GM12878 (cell line): Measurements from ENCODE around the gene PCDHGC3. TPM values are rescaled to one million over a fixed set of nuclear protein-coding genes. Genes with fewer than 3 reads are reported as not detected.

Source experiments
- ATAC-seq: fragments of 200-7000 bp; cut with Tn5 transposase; 3 replicates; pipeline ENCODE4 v1.9.1; 2020; ENCODE audit warnings: mild to moderate bottlenecking, moderate library complexity
- BruUV-seq: library from RNA; stranded (reverse); fragments of 400-500 nt; replicated peaks from 2 replicates; lab custom pipeline; 2021; lab: Mats Ljungman, UMichigan
- CTCF ChIA-PET: fragments of 300-600 bp; sonication (Branson Sonifier 250); formaldehyde crosslinking; extraction: SDS; loops from one replicate; lab custom pipeline; 2021; ENCODE audit warnings: inconsistent platforms; lab: Yijun Ruan, JAX
- POLR2A ChIA-PET: fragments of 350-600 bp; formaldehyde crosslinking; extraction: SDS; loops from one replicate; lab custom pipeline; 2021; ENCODE audit warnings: inconsistent platforms; lab: Charles Lee
- RAD21 ChIA-PET: fragments of 300-600 bp; sonication (Branson Sonifier 250); formaldehyde crosslinking; loops from one replicate; lab custom pipeline; 2023; ENCODE audit warnings: antibody characterized with exemption; ENCODE audit not compliant: unreplicated experiment; lab: Charles Lee
- SMC1A ChIA-PET: fragments of 300-600 bp; sonication (Branson Sonifier 250); formaldehyde crosslinking; loops from one replicate; lab custom pipeline; 2023; ENCODE audit not compliant: unreplicated experiment, uncharacterized antibody; lab: Charles Lee
- DNase-seq: peaks from one replicate; pipeline ENCODE4 v3.0.0-alpha.2; 2011; ENCODE audit warnings: low read depth, low spot score
- FAIRE-seq: peaks from 3 replicates; lab custom pipeline; 2011; peaks lifted over from hg19 to GRCh38; lab: Jason Lieb, UNC
- H2AFZ ChIP-seq: 2 replicates; pipeline ENCODE4 v1.6.0; 2011; ENCODE audit warnings: low read depth, low read length, control low read depth; ENCODE audit not compliant: control insufficient read depth
- H3K27ac ChIP-seq: 2 replicates; pipeline ENCODE4 v1.5.1; 2011; ENCODE audit warnings: control low read depth; ENCODE audit not compliant: control insufficient read depth, insufficient read depth
- H3K27me3 ChIP-seq, 2 experiments: replicated peaks in 1 of 2; 2 replicates each; pipeline versions ENCODE4 v1.6.0 to v1.6.1; 2011; ENCODE audit warnings: low read length in 1 of 2; ENCODE audit not compliant: control insufficient read depth in 2 of 2, insufficient read depth in 2 of 2
- H3K36me3 ChIP-seq, 2 experiments: 2 replicates each; pipeline ENCODE4 v1.5.1; 2011; ENCODE audit warnings: low read length in 1 of 2; ENCODE audit not compliant: control insufficient read depth in 2 of 2, insufficient read depth in 2 of 2
- H3K4me1 ChIP-seq: 2 replicates; pipeline ENCODE4 v1.6.1; 2011; ENCODE audit warnings: mild to moderate bottlenecking, low read length, moderate library complexity, mixed read lengths; ENCODE audit not compliant: control insufficient read depth, insufficient read depth
- H3K4me2 ChIP-seq: 2 replicates; pipeline ENCODE4 v1.6.0; 2011; ENCODE audit warnings: control low read depth; ENCODE audit not compliant: control insufficient read depth, insufficient read depth
- H3K4me3 ChIP-seq: fragments of 200-600 bp; sonication (generic); 2 replicates; pipeline ENCODE4 v1.5.1; 2016
- H3K79me2 ChIP-seq: 2 replicates; pipeline ENCODE4 v1.6.0; 2011; ENCODE audit warnings: low read length; ENCODE audit not compliant: control insufficient read depth, insufficient read depth
- H3K9ac ChIP-seq: 2 replicates; pipeline ENCODE4 v1.8.0; 2011; ENCODE audit warnings: low read length, control low read depth, mixed read lengths; ENCODE audit not compliant: control insufficient read depth, insufficient read depth
- H3K9me3 ChIP-seq: replicated peaks from 3 replicates; pipeline ENCODE4 v1.5.1; 2011; ENCODE audit warnings: mild to moderate bottlenecking, low read length; ENCODE audit not compliant: control insufficient read depth, insufficient read depth
- H4K20me1 ChIP-seq: 2 replicates; pipeline ENCODE4 v1.6.0; 2011; ENCODE audit not compliant: control insufficient read depth, insufficient read depth
- BCL11A ChIP-seq: IDR thresholded peaks from 2 replicates; pipeline ENCODE4 v1.6.1; 2011; ENCODE audit warnings: low read depth, low read length
- CEBPB ChIP-seq, 2 experiments: fragments of 150-350 bp in 1 of 2; IDR thresholded peaks; 2 replicates each; pipeline ENCODE4 v1.6.1; 2012 to 2014; ENCODE audit warnings: low read depth in 2 of 2, low read length in 2 of 2, borderline replicate concordance in 1 of 2, inconsistent platforms in 1 of 2
- CHD4 ChIP-seq: fragments of 200-600 bp; sonication (generic); IDR thresholded peaks from 2 replicates; pipeline ENCODE4 v1.6.1; 2016; ENCODE audit warnings: mild to moderate bottlenecking
- E2F8 ChIP-seq: fragments of 450-650 bp; IDR thresholded peaks from 2 replicates; pipeline ENCODE4 v1.6.1; 2018; ENCODE audit warnings: mild to moderate bottlenecking, low read depth, moderate library complexity; ENCODE audit not compliant: partially characterized antibody
- EED ChIP-seq: sonication (generic); IDR thresholded peaks from 2 replicates; pipeline ENCODE4 v1.6.1; 2016; ENCODE audit warnings: antibody characterized with exemption, low read depth
- EGR1 ChIP-seq, 2 experiments: IDR thresholded peaks; 1 replicate in 1 of 2; 2 replicates in 1 of 2; pipeline ENCODE4 v1.6.1; 2011 to 2012; ENCODE audit warnings: low read depth in 2 of 2, low read length in 2 of 2, borderline replicate concordance in 1 of 2, mild to moderate bottlenecking in 1 of 2, moderate library complexity in 1 of 2
- FOS ChIP-seq: IDR thresholded peaks from 3 replicates; pipeline ENCODE4 v1.6.1; 2011; ENCODE audit warnings: borderline replicate concordance; ENCODE audit not compliant: insufficient read length; ENCODE audit errors: extremely low read depth
- IKZF1 ChIP-seq: fragments of 450-650 bp; conservative IDR thresholded peaks from 2 replicates; pipeline ENCODE4 v1.6.1; 2017; ENCODE audit warnings: antibody characterized with exemption, mild to moderate bottlenecking
- IRF4 ChIP-seq: IDR thresholded peaks from 2 replicates; pipeline ENCODE4 v1.6.1; 2011; ENCODE audit warnings: low read depth, low read length
- KLF5 ChIP-seq: fragments of 450-650 bp; IDR thresholded peaks from 2 replicates; pipeline ENCODE4 v1.6.1; 2014; ENCODE audit warnings: mild to moderate bottlenecking; ENCODE audit not compliant: partially characterized antibody
- NRF1 ChIP-seq: conservative IDR thresholded peaks from 2 replicates; pipeline ENCODE4 v1.6.1; 2011; ENCODE audit warnings: mild to moderate bottlenecking, low read depth, low read length, improper control_type of control experiment
- POLR2AphosphoS2 ChIP-seq: IDR thresholded peaks from 2 replicates; pipeline ENCODE4 v1.6.1; 2011; ENCODE audit warnings: low read depth, mild to moderate bottlenecking, low read length, improper control_type of control experiment, moderate library complexity
- SIX5 ChIP-seq: IDR thresholded peaks from 2 replicates; pipeline ENCODE4 v1.6.1; 2011; ENCODE audit warnings: mild to moderate bottlenecking, low read depth, low read length, moderate library complexity; ENCODE audit not compliant: severe bottlenecking
- SMAD1 ChIP-seq: fragments of 450-650 bp; IDR thresholded peaks from 2 replicates; pipeline ENCODE4 v1.6.1; 2018; ENCODE audit warnings: mild to moderate bottlenecking, low read depth; ENCODE audit not compliant: partially characterized antibody
- SMARCA5 ChIP-seq: fragments of 450-650 bp; IDR thresholded peaks from 2 replicates; pipeline ENCODE4 v1.6.1; 2017; ENCODE audit warnings: mild to moderate bottlenecking
- STAT3 ChIP-seq: IDR thresholded peaks from 2 replicates; pipeline ENCODE4 v1.6.1; 2011; ENCODE audit warnings: low read depth, low read length, improper control_type of control experiment
- ZBTB4 ChIP-seq: fragments of 450-650 bp; formaldehyde crosslinking; IDR thresholded peaks from 2 replicates; pipeline ENCODE4 v1.4.0; 2022; ENCODE audit warnings: mild to moderate bottlenecking, moderate library complexity
- WGBS: methylation state at CpG from one replicate; pipeline ENCODE4 v1.1.6; 2016; ENCODE audit warnings: low lambda C conversion rate; ENCODE audit not compliant: insufficient replicate concordance, insufficient coverage; ENCODE audit errors: missing lambda C conversion rate; 5-methylcytosine and 5-hydroxymethylcytosine counted together
- in situ Hi-C: fragments of 300-500 bp; cut with MboI; formaldehyde crosslinking; loops from 9 replicates; pipeline ENCODE4 v1.14.3; 2018; ENCODE audit warnings: mixed read lengths
- intact Hi-C: fragments of 100-400 bp; cut with micrococcal nuclease; formaldehyde crosslinking; loops from one replicate; pipeline ENCODE4 v1.14.2; 2022; ENCODE audit not compliant: unreplicated experiment
- polyA plus RNA-seq, 11 experiments: library from polyadenylated mRNA; depleted of rRNA in 4 of 11; unstranded in 6 of 11; stranded (reverse) in 5 of 11; fragments of >200 nt; fragmentation: Nextera tagmentation in 4 of 11; fragmentation: Illumina TruSeq in 1 of 11; extraction: Ambion mirVana in 4 of 11; extraction: Trizol in 1 of 11; gene quantifications; 1 replicate in 1 of 11; 2 replicates in 10 of 11; pipeline versions ENCODE4 v1.2.1 to v1.2.3, GENCODE V29; 2011 to 2016; ENCODE audit warnings: inconsistent platforms in 2 of 11, missing spikeins in 2 of 11, low read depth in 1 of 11
- total RNA-seq, 4 experiments: library from RNA; depleted of rRNA in 3 of 4; stranded (reverse); fragments of >200 nt in 3 of 4; fragmentation: Illumina TruSeq in 1 of 4; extraction: Trizol in 1 of 4; gene quantifications; 2 replicates each; pipeline versions ENCODE4 v1.2.1 to v1.2.3, GENCODE V29; 2013 to 2021

PCDHGC3 gene
- total and polyA plus RNA-seq, 10 of the 15 experiments (the other 5 are each of a cell fraction or from before 2014, with no cell fraction given), result 0.53 to 22.1 (median 12.0) TPM

- DNase-seq, result no peak
- FAIRE-seq, result no peak
- Histone ChIP-seq H3K9ac (peak overlapping the region; percentile 38), H3K36me3 (peaks cover 0 to 4% of the 10 kb centered on the region in 2 experiments; a peak in 1 of 4 replicates), H3K79me2 (peaks cover 15% of the 10 kb centered on the region), H3K9me3 (no peaks in the 10 kb centered on the region), H3K27ac (peak overlapping the region; percentile 90), H3K4me2 (peak overlapping the region; percentile 89), H4K20me1 (no peaks in the 10 kb centered on the region), H2AFZ (0 out of 2 replicates have a peak overlapping the region, but pooled peaks have one; percentile 16), H3K27me3 (no peaks in the 10 kb centered on the region), H3K4me1 (peaks cover 76% of the 10 kb centered on the region), H3K4me3 (peak overlapping the region; percentile 65)
- ChIA-PET SMC1A (interaction anchor here (0.9 to 10.8 kb wide), 15 partner anchors 9 to 139 kb away, joined by 3 to 176 read pairs (median 7); partner anchors contain the start of genes PCDHGA11, PCDHGB3, PCDHGB7 and PCDHGC3), RAD21 (interaction anchor here (0.8 to 11.6 kb wide), 14 partner anchors 14 to 128 kb away, joined by 3 to 109 read pairs (median 4); partner anchors contain the start of genes HDAC3, PCDHGA10, PCDHGA11 and PCDHGC3), POLR2A (interaction anchor here (0.7 to 2.0 kb wide), 4 partner anchors 15 to 108 kb away, joined by 3 to 5 read pairs (median 4); partner anchors contain the start of gene PCDHGC3), CTCF (interaction anchor here (0.9 to 11.9 kb wide), 17 partner anchors 15 to 189 kb away, joined by 3 to 213 read pairs (median 11); partner anchors contain the start of genes DIAPH1, HDAC3, PCDHGA10 and PCDHGA11)
- intact Hi-C loops (no loop called here), in situ Hi-C loops (no loop called here)
- peak; percentile 15 for ATAC-seq
- under 1% methylated on average over 20 of the region's 23 CpGs for WGBS
- BruUV-seq, result no TSS peak
- TF ChIP-seq KLF5 (no peak), NRF1 (no peak), IRF4 (no peak), SMARCA5 (no peak), EGR1 (IDR thresholded peaks at IDR 0.05; ENCODE audit: borderline replicate concordance in 1 of 2, low read depth in 2 of 2, low read length in 2 of 2) (peak in 1 of 2 experiments; percentile 93; a peak in 2 of 3 replicates), FOS (no peak), E2F8 (no peak), STAT3 (no peak), ZBTB4 (CRISPR knock-in tag) (no peak), CHD4 (no peak), BCL11A (no peak; the same call in 1 of the 2 replicates), EED (peak; percentile 91), CEBPB (IDR thresholded peaks at IDR 0.05; ENCODE audit: borderline replicate concordance in 1 of 2, low read depth in 2 of 2, low read length in 2 of 2) (no peak), IKZF1 (peak; percentile 66), POLR2AphosphoS2 (no peak), SIX5 (no peak), SMAD1 (no peak)
Observed at GRCh38 chr5:141508798-141509611, 33.2 kb downstream of the PCDHGC3 start.
